Endothelial cell of umbilical vein (primary cell): ENCODE measurements around the gene DDX46.
"Not testable (repeated sequence)": the region's sequence is repeated elsewhere in the genome, so short reads cannot be mapped to it uniquely, and the experiment has no call there.

Experiments used
- CTCF ChIP-seq, 2 donors: IDR thresholded peaks; 1 replicate in 1 of 2; 2 replicates in 1 of 2; pipeline ENCODE4 v1.5.1; 2011; ENCODE audit warnings: low read length in 2 of 2, mild to moderate bottlenecking in 2 of 2, moderate library complexity in 2 of 2, control low read depth in 1 of 2, inconsistent platforms in 1 of 2, low read depth in 1 of 2; ENCODE audit not compliant: insufficient read depth in 1 of 2; ENCODE audit errors: extremely low read depth in 1 of 2
- EZH2 ChIP-seq: IDR thresholded peaks from 2 replicates; pipeline ENCODE4 v1.6.1; 2012; ENCODE audit warnings: borderline replicate concordance, low read depth, mild to moderate bottlenecking, moderate library complexity, low read length, inconsistent platforms; ENCODE audit not compliant: severe bottlenecking
- FOS ChIP-seq: IDR thresholded peaks from 2 replicates; pipeline ENCODE4 v1.6.1; 2011; ENCODE audit warnings: mild to moderate bottlenecking, low read length, moderate library complexity, borderline replicate concordance; ENCODE audit not compliant: insufficient read depth
- GATA2 ChIP-seq: IDR thresholded peaks from 2 replicates; pipeline ENCODE4 v1.7.0; 2011; ENCODE audit warnings: low read depth, mild to moderate bottlenecking, moderate library complexity, mixed read lengths, low read length; ENCODE audit not compliant: insufficient read length, insufficient read depth
- MAX ChIP-seq: IDR thresholded peaks from 2 replicates; pipeline ENCODE4 v1.6.1; 2011; ENCODE audit not compliant: insufficient read depth, insufficient read length
- POLR2A ChIP-seq: IDR thresholded peaks from 2 replicates; pipeline ENCODE4 v1.6.1; 2012; ENCODE audit warnings: low read depth, mild to moderate bottlenecking, control low read depth, low read length
- POLR2AphosphoS5 ChIP-seq: IDR thresholded peaks from 2 replicates; pipeline ENCODE4 v1.6.1; 2012; ENCODE audit warnings: low read depth, mild to moderate bottlenecking, control low read depth, low read length, moderate library complexity; ENCODE audit not compliant: insufficient read depth

GRCh38 chr5:134767528-134768291, 9.1 kb downstream of the DDX46 start:
- not testable (repeated sequence) for TF ChIP-seq CTCF (IDR thresholded peaks at IDR 0.05; ENCODE audit: extremely low read depth in 1 of 2, insufficient read depth in 1 of 2, low read depth in 1 of 2, low read length in 2 of 2); EZH2; POLR2AphosphoS5; POLR2A; GATA2; MAX; FOS
